GM18861 (cell line): ENCODE results near the gene CHRDL1.
"Not testable (repeated sequence)": the region's sequence is repeated elsewhere in the genome, so short reads cannot be mapped to it uniquely, and the experiment has no call there.

Experiments used
- ATAC-seq: cut with Tn5 transposase; IDR thresholded peaks from one replicate; pipeline ENCODE4 v1.9.1; 2021; ENCODE audit not compliant: unreplicated experiment

CHRDL1 gene

GRCh38 chrX:110795645-110796406 is at the start of gene CHRDL1:
TSS of gene CHRDL1 (minus strand) at chrX:110795817. CDS start at chrX:110792181, 3,636 bp downstream.
- no peak for ATAC-seq

- ATAC-seq, result no peak
These were observed 41.4 kb upstream of the CHRDL1 start for GRCh38 chrX:110836982-110837381.

- ATAC-seq, result no peak
These were observed 40.8 kb upstream of the CHRDL1 start for GRCh38 chrX:110836451-110836850.

GRCh38 chrX:110836001-110836400 is 40.4 kb upstream of the CHRDL1 start:
- no peak for ATAC-seq

GRCh38 chrX:110825972-110826371 is 30.4 kb upstream of the CHRDL1 start:
- no peak for ATAC-seq

- ATAC-seq, result not testable (repeated sequence)
These were observed 20.9 kb upstream of the CHRDL1 start for GRCh38 chrX:110816543-110816942.

- no peak for ATAC-seq
These were observed 10.5 kb upstream of the CHRDL1 start for GRCh38 chrX:110806145-110806544.

GRCh38 chrX:110805303-110805702 is 9.7 kb upstream of the CHRDL1 start:
- no peak for ATAC-seq

GRCh38 chrX:110804446-110804845 is 8.8 kb upstream of the CHRDL1 start:
- ATAC-seq, result no peak

GRCh38 chrX:110803506-110803905 is 7.9 kb upstream of the CHRDL1 start:
- ATAC-seq, result no peak

- ATAC-seq, result no peak
These were observed 735 bp upstream of the CHRDL1 start for GRCh38 chrX:110796407-110796697.

GRCh38 chrX:110794601-110795000 is 1.0 kb downstream of the CHRDL1 start:
- ATAC-seq, result no peak

- no peak for ATAC-seq
These were observed 4.5 kb downstream of the CHRDL1 start for GRCh38 chrX:110791071-110791470.

- ATAC-seq, result no peak
These were observed 9.1 kb downstream of the CHRDL1 start for GRCh38 chrX:110786486-110786885.

GRCh38 chrX:110759785-110760184 is 35.8 kb downstream of the CHRDL1 start:
- ATAC-seq, result no peak

- no peak for ATAC-seq
These were observed 36.7 kb downstream of the CHRDL1 start for GRCh38 chrX:110758781-110759422.

GRCh38 chrX:110755611-110756010 is 40.0 kb downstream of the CHRDL1 start:
- no peak for ATAC-seq

- no peak for ATAC-seq
These were observed 40.6 kb downstream of the CHRDL1 start for GRCh38 chrX:110755061-110755460.

- ATAC-seq, result no peak
These were observed 45.0 kb downstream of the CHRDL1 start for GRCh38 chrX:110750526-110751189.

- ATAC-seq, result no peak
These were observed 47.3 kb downstream of the CHRDL1 start for GRCh38 chrX:110748256-110748806.

- no peak for ATAC-seq
These were observed 49.6 kb downstream of the CHRDL1 start for GRCh38 chrX:110746014-110746413.

- ATAC-seq, result no peak
These were observed 50.3 kb downstream of the CHRDL1 start for GRCh38 chrX:110745288-110745687.
